OCI-LY3 (cell line): ENCODE measurements around the gene KCNAB1.

Experiments used
- H2AFZ ChIP-seq: fragments of 200-600, 300-600 bp; shearing (Covaris generic); 2 replicates; pipeline ENCODE4 v1.6.0; 2014; ENCODE audit warnings: antibody characterized with exemption, low read depth, low read length
- H3K27ac ChIP-seq: fragments of 200-600, 300-600 bp; sonication (generic); 2 replicates; pipeline ENCODE4 v1.5.1; 2014; ENCODE audit warnings: mild to moderate bottlenecking, low read length, moderate library complexity, mixed read lengths
- H3K27me3 ChIP-seq: fragments of 200-600, 300-600 bp; sonication (generic); 2 replicates; pipeline ENCODE4 v1.6.1; 2014; ENCODE audit warnings: low read depth, low read length, mixed read lengths
- H3K36me3 ChIP-seq: fragments of 200-600, 300-600 bp; sonication (generic); replicated peaks from 2 replicates; pipeline ENCODE3; 2014; ENCODE audit warnings: low read depth, low read length, mixed read lengths
- H3K4me1 ChIP-seq: fragments of 300-600, 200-600 bp; sonication (generic); 2 replicates; pipeline ENCODE4 v1.6.1; 2014; ENCODE audit warnings: low read length, mixed read lengths
- H3K4me2 ChIP-seq: fragments of 200-600, 300-600 bp; sonication (generic); 2 replicates; pipeline ENCODE4 v1.6.1; 2014; ENCODE audit warnings: low read length, mixed read lengths
- H3K4me3 ChIP-seq: fragments of 300-600, 200-600 bp; sonication (generic); 2 replicates; pipeline ENCODE4 v1.5.1; 2014; ENCODE audit warnings: antibody characterized with exemption, mild to moderate bottlenecking, low read length, moderate library complexity
- H3K79me2 ChIP-seq: fragments of 300-600, 200-600 bp; shearing (Covaris generic); 2 replicates; pipeline ENCODE4 v1.6.1; 2014; ENCODE audit warnings: mild to moderate bottlenecking, low read length, mixed read lengths
- H3K9ac ChIP-seq: fragments of 300-600, 200-600 bp; shearing (Covaris generic); 2 replicates; pipeline ENCODE4 v1.6.0; 2014; ENCODE audit warnings: mild to moderate bottlenecking, low read length, moderate library complexity
- H3K9me3 ChIP-seq: fragments of 200-600, 300-600 bp; shearing (Covaris generic); 2 replicates; pipeline ENCODE4 v1.6.1; 2014; ENCODE audit warnings: low read length, mixed read lengths; ENCODE audit not compliant: insufficient read depth
- H4K20me1 ChIP-seq: fragments of 200-600, 300-600 bp; sonication (generic); 2 replicates; pipeline ENCODE4 v1.6.1; 2016; ENCODE audit warnings: low read length, mixed read lengths; ENCODE audit not compliant: insufficient read depth
- CTCF ChIP-seq: fragments of 200-600, 300-600 bp; sonication (generic); IDR thresholded peaks from 2 replicates; pipeline ENCODE4 v1.5.1; 2014; ENCODE audit warnings: antibody characterized with exemption, low read length, low read depth
- EZH2phosphoT487 ChIP-seq: fragments of 200-600 bp; shearing (Covaris generic); IDR thresholded peaks from 2 replicates; pipeline ENCODE4 v1.6.1; 2018; ENCODE audit warnings: antibody characterized with exemption, mixed run types, low read depth

Gene KCNAB1

GRCh38 chr3:156353563-156353962, 233.2 kb downstream of the KCNAB1 start:
- Histone ChIP-seq H3K4me2 (no peak overlapping the region), H2AFZ (no peak overlapping the region), H3K9me3 (no peaks in the 10 kb centered on the region), H3K4me3 (no peak overlapping the region), H3K27me3 (no peaks in the 10 kb centered on the region), H3K79me2 (no peaks in the 10 kb centered on the region), H4K20me1 (no peaks in the 10 kb centered on the region), H3K9ac (no peak overlapping the region), H3K36me3 (no peaks in the 10 kb centered on the region), H3K4me1 (no peaks in the 10 kb centered on the region), H3K27ac (no peak overlapping the region)
- TF ChIP-seq CTCF (no peak), EZH2phosphoT487 (no peak)

GRCh38 chr3:156356537-156357363, 236.4 kb downstream of the KCNAB1 start:
- Histone ChIP-seq H4K20me1 (no peaks in the 10 kb centered on the region), H3K9ac (no peak overlapping the region), H3K79me2 (no peaks in the 10 kb centered on the region), H3K36me3 (no peaks in the 10 kb centered on the region), H3K9me3 (no peaks in the 10 kb centered on the region), H3K27ac (no peak overlapping the region), H3K4me3 (no peak overlapping the region), H2AFZ (no peak overlapping the region), H3K27me3 (no peaks in the 10 kb centered on the region), H3K4me2 (no peak overlapping the region), H3K4me1 (no peaks in the 10 kb centered on the region)
- TF ChIP-seq CTCF (no peak), EZH2phosphoT487 (no peak)

GRCh38 chr3:156358232-156358631, 237.9 kb downstream of the KCNAB1 start:
- Histone ChIP-seq H3K9me3 (no peaks in the 10 kb centered on the region), H3K27ac (no peak overlapping the region), H3K4me3 (no peak overlapping the region), H3K4me1 (no peaks in the 10 kb centered on the region), H3K4me2 (no peak overlapping the region), H3K9ac (no peak overlapping the region), H3K27me3 (0 out of 2 replicates have a peak, but pooled peaks cover 3% of the 10 kb centered on the region), H4K20me1 (no peaks in the 10 kb centered on the region), H3K79me2 (no peaks in the 10 kb centered on the region), H2AFZ (no peak overlapping the region), H3K36me3 (no peaks in the 10 kb centered on the region)
- TF ChIP-seq CTCF (no peak), EZH2phosphoT487 (no peak)

- Histone ChIP-seq H2AFZ (no peak overlapping the region), H3K4me3 (no peak overlapping the region), H3K27me3 (peaks cover 10% of the 10 kb centered on the region; the same call in 1 of the 2 replicates), H3K27ac (no peak overlapping the region), H3K79me2 (no peaks in the 10 kb centered on the region), H3K4me1 (no peaks in the 10 kb centered on the region), H3K9me3 (no peaks in the 10 kb centered on the region), H3K36me3 (no peaks in the 10 kb centered on the region), H4K20me1 (no peaks in the 10 kb centered on the region), H3K4me2 (no peak overlapping the region), H3K9ac (no peak overlapping the region)
- TF ChIP-seq EZH2phosphoT487 (no peak), CTCF (no peak)
Measured at GRCh38 chr3:156359368-156359767, 239.0 kb downstream of the KCNAB1 start.
